Erythroblast (primary cell): ENCODE measurements around the gene TMEM161B.

ENCODE experiments used
- GATA1 ChIP-seq: IDR thresholded peaks from 2 replicates; pipeline ENCODE4 v1.6.1; 2011; ENCODE audit warnings: low read depth, mild to moderate bottlenecking, control low read depth, low read length, moderate library complexity
- POLR2A ChIP-seq: IDR thresholded peaks from 2 replicates; pipeline ENCODE4 v1.6.1; 2011; ENCODE audit warnings: mild to moderate bottlenecking, low read length

GRCh38 chr5:88195636-88196035 is 73.0 kb downstream of the TMEM161B start:
- TF ChIP-seq POLR2A (no peak), GATA1 (no peak)
